Spleen (tissue), 11 donors: ENCODE data around the gene HSD11B1. TPM values are rescaled to one million over a fixed set of nuclear protein-coding genes. Genes with fewer than 3 reads are reported as not detected.

Experiments used
- DNase-seq: peaks from one replicate; pipeline ENCODE4 v3.0.0-alpha.2; 2020
- H3K27ac ChIP-seq, 8 donors: fragments of 200-600 bp; sonication (generic) in 7 of 8; 1 replicate in 4 of 8; 2 replicates in 4 of 8; pipeline versions ENCODE4 v1.5.0 to v1.8.0; 2016 to 2021; ENCODE audit warnings: inconsistent platforms in 4 of 8, mild to moderate bottlenecking in 4 of 8, moderate library complexity in 1 of 8
- H3K27me3 ChIP-seq, 7 donors: fragments of 200-600 bp; sonication (generic) in 6 of 7; replicated peaks in 1 of 7; 1 replicate in 4 of 7; 2 replicates in 3 of 7; pipeline versions ENCODE4 v1.5.0 to v1.8.0; 2016 to 2021; ENCODE audit warnings: inconsistent platforms in 3 of 7, mild to moderate bottlenecking in 1 of 7
- H3K36me3 ChIP-seq, 6 donors: fragments of 200-600 bp; sonication (generic) in 5 of 6; 1 replicate in 4 of 6; 2 replicates in 2 of 6; pipeline versions ENCODE4 v1.5.0 to v1.8.0; 2016 to 2021; ENCODE audit warnings: inconsistent platforms in 2 of 6
- H3K4me1 ChIP-seq, 6 donors: fragments of 200-600 bp; sonication (generic) in 5 of 6; 1 replicate in 3 of 6; 2 replicates in 3 of 6; pipeline versions ENCODE4 v1.5.0 to v1.8.0; 2016 to 2021; ENCODE audit warnings: inconsistent platforms in 3 of 6
- H3K4me3 ChIP-seq, 8 donors: fragments of 200-600 bp; sonication (generic) in 7 of 8; 1 replicate in 4 of 8; 2 replicates in 4 of 8; pipeline versions ENCODE4 v1.5.0 to v1.8.0; 2016 to 2021; ENCODE audit warnings: inconsistent platforms in 4 of 8, mild to moderate bottlenecking in 4 of 8, moderate library complexity in 2 of 8
- H3K9me3 ChIP-seq, 8 donors: fragments of 200-600 bp; sonication (generic) in 7 of 8; 1 replicate in 4 of 8; 2 replicates in 4 of 8; pipeline versions ENCODE4 v1.5.0 to v1.8.0; 2016 to 2021; ENCODE audit warnings: inconsistent platforms in 4 of 8
- POLR2A ChIP-seq, 3 donors: fragments of 450-650 bp; IDR thresholded peaks; one replicate each; pipeline ENCODE4 v1.5.1; 2017; ENCODE audit warnings: antibody characterized with exemption in 3 of 3, mild to moderate bottlenecking in 1 of 3
- POLR2AphosphoS5 ChIP-seq, 3 donors: sonication (generic); formaldehyde crosslinking; IDR thresholded peaks; one replicate each; pipeline ENCODE4 v1.5.1; 2017; ENCODE audit warnings: antibody characterized with exemption in 3 of 3
- WGBS, 5 donors: extraction: QIAGEN DNeasy Blood & Tissue Kit in 3 of 5; methylation state at CpG; one replicate each; pipeline versions ENCODE4 v1.1.5 to v1.1.7; 2013 to 2018; 5-methylcytosine and 5-hydroxymethylcytosine counted together
- intact Hi-C: fragments of 100-400 bp; cut with DNase I; formaldehyde crosslinking; loops from one replicate; pipeline ENCODE4 v1.15.0; 2023; ENCODE audit warnings: low total_unique reads
- polyA plus RNA-seq, 3 donors: library from polyadenylated mRNA; stranded (reverse); fragments of 200-250 nt; gene quantifications; one replicate each; pipeline ENCODE4 v1.2.1, GENCODE V29; 2013
- total RNA-seq, 7 donors: library from RNA; depleted of rRNA in 3 of 7; stranded (reverse); fragments of >200 nt in 3 of 7; fragmentation: NEBNext Ultra II Directional in 4 of 7; extraction: Animal tissue kit (Norgen Biotek cat#: 25700) in 4 of 7; gene quantifications; one replicate each; pipeline versions ENCODE4 v1.1.0 to v1.2.1, GENCODE V29; 2016 to 2021
- TF ChIP-seq, protein P1 (sequence below), 11 experiments: fragments of 200-600 bp in 7 of 11; fragments of 450-650 bp in 4 of 11; sonication (generic) in 4 of 11; IDR thresholded peaks in 8 of 11; conservative IDR thresholded peaks in 3 of 11; 1 replicate in 7 of 11; 2 replicates in 4 of 11; pipeline versions ENCODE4 v1.4.0 to v1.8.0; 2016 to 2021; ENCODE audit warnings: antibody characterized with exemption in 11 of 11, inconsistent platforms in 4 of 11, mild to moderate bottlenecking in 1 of 11
- donor health status: healthy with polysubstance abuse.
- donor health status: DM: no; HTN: no; CAD: no; lungs with moderate emphysema.
- donor health status: DM: no; HTN: no; CAD: no.
- donor health status: Bipolar disorder and iron deficiency.
- donor health status: healthy.
- donor health status: DM: no; HTN: no; CAD: no.
- donor health status: DM: yes; HTN: yes; CAD: no.

HSD11B1 gene
- total and polyA plus RNA-seq, 10 donors: 1.8 to 14.9 (median 3.7) TPM

DNA sequence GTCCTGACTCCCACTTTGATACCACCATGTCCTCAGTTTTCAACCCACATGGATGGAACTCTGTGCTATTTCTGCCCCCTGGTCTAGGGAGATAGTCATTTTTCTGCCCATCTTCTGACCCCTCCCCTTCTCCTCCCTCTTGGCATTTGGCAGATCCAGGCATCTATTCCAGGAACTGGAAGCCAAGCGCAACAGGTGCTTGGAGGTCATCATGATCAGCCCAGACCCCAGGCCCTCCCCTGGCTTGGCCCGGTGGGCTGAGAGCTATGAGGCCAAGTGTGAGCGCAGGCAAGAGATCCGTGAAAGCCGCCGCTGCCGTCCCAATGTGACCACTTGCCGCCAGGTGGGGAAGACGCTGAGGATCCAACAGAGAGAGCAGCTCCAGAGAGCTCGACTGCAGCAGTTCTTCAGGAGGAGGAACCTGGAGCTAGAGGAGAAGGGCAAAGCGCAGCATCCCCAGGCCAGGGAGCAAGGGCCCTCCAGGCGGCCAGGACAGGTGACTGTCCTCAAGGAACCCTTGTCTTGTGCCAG is 55.2 kb downstream of the HSD11B1 start:
- 90 to 96% (median 95%) methylated on average over 11 to 12 of the region's 12 CpGs for WGBS, 5 donors
- Histone ChIP-seq H3K9me3 (no peaks in the 10 kb centered on the region), H3K4me3 (no peak overlapping the region), H3K27me3 (no peaks in the 10 kb centered on the region), H3K27ac (peak overlapping the region in 3 of 8 donors; percentile 94 to 97 (median 96)), H3K4me1 (peaks cover 29 to 100% (median 62%) of the 10 kb centered on the region in 6 donors), H3K36me3 (peaks cover 0 to 67% (median 50%) of the 10 kb centered on the region in 6 donors)
- TF ChIP-seq, protein P1, sequence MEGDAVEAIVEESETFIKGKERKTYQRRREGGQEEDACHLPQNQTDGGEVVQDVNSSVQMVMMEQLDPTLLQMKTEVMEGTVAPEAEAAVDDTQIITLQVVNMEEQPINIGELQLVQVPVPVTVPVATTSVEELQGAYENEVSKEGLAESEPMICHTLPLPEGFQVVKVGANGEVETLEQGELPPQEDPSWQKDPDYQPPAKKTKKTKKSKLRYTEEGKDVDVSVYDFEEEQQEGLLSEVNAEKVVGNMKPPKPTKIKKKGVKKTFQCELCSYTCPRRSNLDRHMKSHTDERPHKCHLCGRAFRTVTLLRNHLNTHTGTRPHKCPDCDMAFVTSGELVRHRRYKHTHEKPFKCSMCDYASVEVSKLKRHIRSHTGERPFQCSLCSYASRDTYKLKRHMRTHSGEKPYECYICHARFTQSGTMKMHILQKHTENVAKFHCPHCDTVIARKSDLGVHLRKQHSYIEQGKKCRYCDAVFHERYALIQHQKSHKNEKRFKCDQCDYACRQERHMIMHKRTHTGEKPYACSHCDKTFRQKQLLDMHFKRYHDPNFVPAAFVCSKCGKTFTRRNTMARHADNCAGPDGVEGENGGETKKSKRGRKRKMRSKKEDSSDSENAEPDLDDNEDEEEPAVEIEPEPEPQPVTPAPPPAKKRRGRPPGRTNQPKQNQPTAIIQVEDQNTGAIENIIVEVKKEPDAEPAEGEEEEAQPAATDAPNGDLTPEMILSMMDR (IDR thresholded peaks at IDR 0.05 in 8 of 11, conservative IDR thresholded peaks at IDR 0.05 in 3 of 11): no peak
- TF ChIP-seq POLR2A (IDR thresholded peaks at IDR 0.05): no peak
- TF ChIP-seq POLR2AphosphoS5 (IDR thresholded peaks at IDR 0.05): no peak
- DNase-seq: no peak
- intact Hi-C loops: no loop called here

DNA sequence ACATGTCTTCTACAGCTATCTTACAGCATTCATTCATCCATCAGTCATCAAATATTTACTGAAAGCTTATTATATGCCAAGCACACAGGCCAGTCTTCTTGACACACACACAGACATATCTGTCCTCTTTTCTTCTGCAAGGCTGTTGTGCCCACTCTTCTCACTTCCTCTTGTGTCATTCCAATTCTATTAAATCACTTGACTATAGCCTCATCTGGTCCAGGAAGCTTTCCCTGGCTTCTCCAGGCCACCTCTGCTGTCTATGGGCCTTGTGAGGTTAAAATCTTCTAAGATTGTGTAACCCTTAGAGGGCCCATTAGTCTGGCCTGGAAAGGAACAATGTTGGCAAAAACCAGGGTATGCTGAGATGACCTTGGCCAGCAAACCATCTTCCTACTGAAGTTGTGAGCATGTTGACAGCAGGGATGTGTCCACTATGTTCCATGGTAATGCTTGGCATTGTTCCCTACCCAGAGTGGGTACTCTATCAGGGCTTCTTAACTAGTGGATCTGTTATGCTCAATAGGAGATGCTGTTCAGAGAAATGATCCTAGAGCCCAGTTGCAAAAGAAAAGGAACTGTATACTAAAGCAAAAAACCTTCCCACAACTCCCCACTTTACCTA is 56.5 kb downstream of the HSD11B1 start:
- no peak for DNase-seq
- Histone ChIP-seq H3K4me3 (no peak overlapping the region), H3K27me3 (no peaks in the 10 kb centered on the region), H3K36me3 (peaks cover 0 to 79% (median 54%) of the 10 kb centered on the region in 6 donors), H3K4me1 (peaks cover 20 to 98% (median 59%) of the 10 kb centered on the region in 6 donors), H3K9me3 (no peaks in the 10 kb centered on the region), H3K27ac (peak overlapping the region in 3 of 8 donors; percentile 94 to 97 (median 96))
- intact Hi-C loops: no loop called here
- no peak for TF ChIP-seq POLR2AphosphoS5 (IDR thresholded peaks at IDR 0.05)
- TF ChIP-seq POLR2A (IDR thresholded peaks at IDR 0.05): no peak
- TF ChIP-seq, protein P1 (IDR thresholded peaks at IDR 0.05 in 8 of 11, conservative IDR thresholded peaks at IDR 0.05 in 3 of 11): no peak

DNA sequence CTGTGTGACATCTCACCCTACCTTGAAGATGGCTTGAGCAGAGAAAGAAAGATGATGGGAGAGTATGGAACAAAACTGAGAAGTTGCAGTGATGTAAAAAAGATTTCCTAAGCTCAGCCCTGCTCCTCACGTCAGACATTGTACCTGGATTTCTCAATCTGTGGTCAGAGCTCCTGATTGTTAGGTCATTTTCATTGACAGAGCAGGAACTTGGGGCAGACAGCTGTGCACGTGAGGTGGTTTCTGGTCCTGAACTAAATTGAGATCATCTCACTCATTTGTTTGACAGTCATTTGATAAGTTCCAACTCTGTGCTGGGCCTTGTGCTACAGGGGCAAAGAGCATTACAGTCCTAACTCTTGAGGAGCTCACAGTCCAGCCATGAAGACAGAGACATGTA is 61.4 kb downstream of the HSD11B1 start:
- peak in 1 of 3 donors; percentile 79 for TF ChIP-seq POLR2AphosphoS5 (IDR thresholded peaks at IDR 0.05)
- TF ChIP-seq POLR2A (IDR thresholded peaks at IDR 0.05): no peak
- Histone ChIP-seq H3K27ac (peak overlapping the region in 7 of 8 donors; percentile 49 to 94 (median 85)), H3K36me3 (peaks cover 0 to 67% (median 36%) of the 10 kb centered on the region in 6 donors), H3K27me3 (no peaks in the 10 kb centered on the region), H3K4me3 (peak overlapping the region in 1 of 8 donors; percentile 74), H3K4me1 (peaks cover 16 to 98% (median 70%) of the 10 kb centered on the region in 6 donors), H3K9me3 (no peaks in the 10 kb centered on the region)
- no peak for DNase-seq
- 33 to 59% (median 39%) methylated on average over 2 of the region's 2 CpGs for WGBS, 5 donors
- intact Hi-C loops: no loop called here

- TF ChIP-seq, protein P1 (IDR thresholded peaks at IDR 0.05 in 8 of 11, conservative IDR thresholded peaks at IDR 0.05 in 3 of 11): no peak
- no peak for TF ChIP-seq POLR2A (IDR thresholded peaks at IDR 0.05)
- DNase-seq: no peak
- H3K9me3 ChIP-seq: no peaks in the 10 kb centered on the region
- H3K27ac ChIP-seq: peak overlapping the region; percentile 85 to 94 (median 87)
- peaks cover 10 to 98% (median 66%) of the 10 kb centered on the region in 6 donors for H3K4me1 ChIP-seq
- peaks cover 0 to 56% (median 27%) of the 10 kb centered on the region in 6 donors for H3K36me3 ChIP-seq
- intact Hi-C loops: no loop called here
- no peaks in the 10 kb centered on the region for H3K27me3 ChIP-seq
- H3K4me3 ChIP-seq: peak overlapping the region in 2 of 8 donors; percentile 62 to 74
These were observed 62.5 kb downstream of the HSD11B1 start for GRCh38 chr1:209767096-209767495.
